NCI-H526 treated with DMSO at 0.1 percent for 48 hours (cell line): Measurements from ENCODE around the gene PRAMEF15.
"Not testable (repeated sequence)": the region's sequence is repeated elsewhere in the genome, so short reads cannot be mapped to it uniquely, and the experiment has no call there.

Experiments
- DNase-seq: peaks from one replicate; lab custom pipeline; 2025; lab: John Stamatoyannopoulos, UW

PRAMEF15 gene

GRCh38 chr1:13315281-13315680, at the start of gene PRAMEF15:
Gene PRAMEF15 (plus strand): TSS chr1:13315581. CDS start chr1:13318408, 2,827 bp downstream.
- not testable (repeated sequence) for DNase-seq

- DNase-seq = not testable (repeated sequence)
These were observed 38.4 kb upstream of the PRAMEF15 start for GRCh38 chr1:13277016-13277415.

- DNase-seq = not testable (repeated sequence)
These were observed 35.8 kb upstream of the PRAMEF15 start for GRCh38 chr1:13279617-13280016.

GRCh38 chr1:13285037-13285436, 30.3 kb upstream of the PRAMEF15 start, which contains the start of gene PRAMEF8:
Gene PRAMEF8 (minus strand): TSS chr1:13285137. CDS start chr1:13284091, 1,046 bp downstream.
- DNase-seq = not testable (repeated sequence)

- DNase-seq = not testable (repeated sequence)
These were observed 26.4 kb upstream of the PRAMEF15 start for GRCh38 chr1:13289030-13289429.

GRCh38 chr1:13297216-13297931, 18.0 kb upstream of the PRAMEF15 start:
- DNase-seq = not testable (repeated sequence)

GRCh38 chr1:13298699-13299098, 16.7 kb upstream of the PRAMEF15 start:
- DNase-seq = not testable (repeated sequence)

- DNase-seq = not testable (repeated sequence)
These were observed 13.2 kb upstream of the PRAMEF15 start for GRCh38 chr1:13302197-13302596.

GRCh38 chr1:13303239-13303638, 12.1 kb upstream of the PRAMEF15 start, which contains the start of gene PRAMEF33:
Gene PRAMEF33 (plus strand): TSS chr1:13303539. CDS start chr1:13305955, 2,416 bp downstream.
- not testable (repeated sequence) for DNase-seq

GRCh38 chr1:13342496-13342895, 27.1 kb downstream of the PRAMEF15 start:
- not testable (repeated sequence) for DNase-seq

- not testable (repeated sequence) for DNase-seq
These were observed 31.7 kb downstream of the PRAMEF15 start, which contains the start of gene PRAMEF14 for GRCh38 chr1:13347034-13347433. Gene PRAMEF14 (minus strand): TSS chr1:13347134. CDS start chr1:13345314, 1,820 bp downstream.

GRCh38 chr1:13353476-13353875, 38.1 kb downstream of the PRAMEF15 start:
- DNase-seq = not testable (repeated sequence)

GRCh38 chr1:13354475-13354874, 39.1 kb downstream of the PRAMEF15 start:
- DNase-seq = not testable (repeated sequence)

- DNase-seq = peak; percentile 15
These were observed 41.4 kb downstream of the PRAMEF15 start for GRCh38 chr1:13356774-13357173.

GRCh38 chr1:13362364-13362763, 47.0 kb downstream of the PRAMEF15 start:
- DNase-seq = not testable (repeated sequence)

GRCh38 chr1:13364928-13365327, 49.5 kb downstream of the PRAMEF15 start:
- DNase-seq = not testable (repeated sequence)

GRCh38 chr1:13366536-13366935, 51.2 kb downstream of the PRAMEF15 start:
- DNase-seq = not testable (repeated sequence)

GRCh38 chr1:13368544-13368943, 53.2 kb downstream of the PRAMEF15 start:
- not testable (repeated sequence) for DNase-seq
